CD4-positive, alpha-beta T cell treated with Interleukin-12 subunit alpha and Interleukin-12 subunit beta, for 1 hour (primary cell): ENCODE data around the gene TBL1X.

ENCODE experiments used
- DNase-seq: peaks from one replicate; pipeline ENCODE4 v3.0.0-alpha.2; 2020

Gene TBL1X

GRCh38 chrX:9595174-9595573, 130.3 kb downstream of the TBL1X start:
- no peak for DNase-seq

DNA sequence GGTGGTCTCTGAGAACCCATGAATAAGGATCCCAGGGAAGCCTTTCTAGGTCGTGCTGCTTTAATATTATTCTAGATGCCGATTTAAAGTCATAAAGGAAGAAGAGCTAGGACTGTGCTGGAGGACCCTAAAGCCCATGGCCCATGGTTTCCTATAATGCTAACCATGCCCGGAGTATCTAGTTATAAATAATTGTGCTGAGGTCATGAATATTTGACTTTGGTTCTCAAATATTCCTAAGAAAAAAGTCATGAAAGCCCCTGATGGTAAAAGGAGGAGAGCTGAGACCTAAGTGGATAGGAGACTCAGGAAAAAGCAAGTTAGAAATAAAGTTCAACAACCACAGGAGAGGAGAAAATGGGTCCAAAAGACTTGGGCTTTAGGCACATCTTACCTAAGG, 132.0 kb downstream of the TBL1X start:
- no peak for DNase-seq

- DNase-seq, result no peak
Measured at GRCh38 chrX:9597361-9598035, 132.6 kb downstream of the TBL1X start.

DNA sequence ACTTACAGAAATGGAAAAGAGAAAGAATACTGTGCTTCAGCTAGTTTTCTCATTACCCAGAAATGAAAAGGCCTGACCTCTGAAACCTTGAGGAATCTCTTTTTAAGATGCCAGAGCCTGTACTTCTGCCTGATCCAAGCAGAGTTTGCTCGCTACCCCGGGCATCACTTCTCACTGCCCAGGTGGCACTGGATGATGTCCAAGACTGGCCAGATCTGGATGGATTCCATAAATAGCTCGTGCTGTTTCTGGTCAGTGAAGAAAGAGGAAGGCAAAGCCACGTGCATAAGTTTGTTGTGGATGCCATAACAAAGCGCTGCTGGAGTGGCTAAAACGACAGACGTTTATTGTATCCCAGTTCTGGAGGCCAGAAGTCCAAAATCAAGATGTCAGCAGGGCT, 133.5 kb downstream of the TBL1X start:
- no peak for DNase-seq

DNA sequence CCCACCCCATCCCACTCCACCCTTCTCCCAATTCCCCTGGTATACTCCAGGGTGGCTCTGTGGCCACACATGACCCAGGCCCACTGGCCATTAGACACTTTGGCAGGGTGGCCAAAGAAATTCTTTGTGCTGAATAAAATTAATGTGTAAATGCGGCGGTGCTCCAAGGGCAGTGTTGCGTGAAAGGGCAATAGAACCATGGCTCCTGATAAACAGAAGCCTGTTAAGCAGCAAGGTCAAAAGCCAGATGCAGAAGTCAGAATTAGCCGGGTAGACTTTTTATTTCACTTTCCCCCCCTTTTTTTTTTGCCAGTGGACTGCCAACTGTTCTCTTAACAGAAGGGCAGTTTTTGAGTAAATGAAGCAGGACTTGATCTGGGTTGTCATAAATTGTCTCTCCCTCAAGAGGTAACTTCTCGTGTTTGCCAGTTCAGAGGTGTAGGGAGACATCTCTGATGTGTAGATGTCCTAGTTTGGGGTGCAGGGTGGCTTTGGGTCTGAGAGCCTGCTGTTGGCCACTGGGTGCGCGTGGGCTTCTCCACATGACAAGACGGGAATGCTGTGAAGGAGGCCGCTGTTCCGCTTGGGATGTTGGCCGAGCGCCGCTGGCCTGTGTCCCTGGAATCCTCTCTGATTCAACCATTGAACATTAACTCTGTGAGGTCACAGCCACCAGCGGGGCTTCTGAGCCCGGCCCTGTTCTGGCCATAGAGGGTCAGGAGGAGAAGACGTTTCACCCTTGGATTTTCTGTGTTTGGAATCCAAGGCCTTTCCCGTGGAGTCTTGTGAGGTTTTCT, 139.5 kb downstream of the TBL1X start:
- DNase-seq, result no peak

GRCh38 chrX:9604908-9605306, 140.0 kb downstream of the TBL1X start:
- DNase-seq, result no peak

- DNase-seq, result no peak
Measured at GRCh38 chrX:9605484-9605883, 140.6 kb downstream of the TBL1X start.

- no peak for DNase-seq
Measured at GRCh38 chrX:9606971-9607370, 142.1 kb downstream of the TBL1X start.

DNA sequence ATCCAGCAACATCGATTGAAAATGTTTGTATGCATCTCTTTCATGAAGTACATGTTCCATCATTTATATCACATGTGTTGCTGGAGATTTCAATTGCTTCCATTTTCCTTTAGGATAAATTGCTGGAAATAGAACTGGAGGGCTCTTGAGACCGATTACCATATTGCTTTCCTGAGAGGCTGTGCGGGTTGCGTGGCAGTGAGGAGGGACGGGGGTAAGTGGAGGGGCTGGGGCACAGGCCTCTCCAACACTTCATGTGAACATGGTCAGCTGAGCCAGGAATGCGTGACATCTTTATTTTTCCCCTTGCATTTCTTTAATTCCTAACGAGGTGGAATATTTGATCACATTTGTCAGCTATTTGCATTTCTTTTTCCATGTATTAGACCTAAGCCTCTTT, 144.6 kb downstream of the TBL1X start:
- DNase-seq, result no peak

GRCh38 chrX:9609987-9610386, 145.1 kb downstream of the TBL1X start:
- no peak for DNase-seq

GRCh38 chrX:9610771-9611392, 146.0 kb downstream of the TBL1X start:
- DNase-seq, result no peak

GRCh38 chrX:9611436-9612145, 146.7 kb downstream of the TBL1X start:
- DNase-seq, result no peak

DNA sequence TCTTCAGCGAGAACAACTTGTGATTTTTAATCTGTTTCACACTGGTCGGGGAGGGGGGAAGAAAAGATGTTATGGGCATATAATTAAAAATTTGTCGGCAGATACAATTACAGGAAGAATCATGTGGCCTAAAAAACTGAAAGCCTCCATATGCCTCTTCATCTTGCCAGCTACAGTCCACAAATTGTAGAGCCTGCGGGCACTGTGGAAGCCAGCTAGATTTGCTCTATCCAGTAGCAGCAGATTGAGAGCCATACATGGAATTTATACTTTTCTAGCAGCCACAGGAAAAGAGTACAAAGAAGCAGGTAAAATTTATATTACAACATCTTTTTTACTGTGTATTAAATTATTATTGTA, 147.3 kb downstream of the TBL1X start:
- DNase-seq, result no peak

DNA sequence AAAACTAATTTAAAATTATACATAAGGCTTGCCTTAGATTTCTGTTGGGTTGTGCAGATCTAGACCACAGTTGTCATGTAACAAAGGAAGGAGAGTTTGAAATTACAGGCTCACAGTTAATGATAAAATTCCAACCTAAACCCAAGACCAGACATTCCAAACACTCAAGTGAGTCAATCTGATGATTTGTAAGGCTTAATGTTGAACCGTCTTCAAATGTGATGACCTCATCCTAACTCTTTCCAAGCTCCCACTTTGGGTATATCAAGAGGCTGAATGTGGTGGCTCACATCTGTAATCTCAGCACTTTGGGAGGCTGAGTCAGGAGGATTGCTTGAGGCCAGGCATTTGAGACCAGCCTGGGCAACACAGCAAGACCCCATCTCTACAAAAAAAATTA, 149.2 kb downstream of the TBL1X start:
- no peak for DNase-seq

- no peak for DNase-seq
Measured at GRCh38 chrX:9619133-9619532, 154.3 kb downstream of the TBL1X start.

GRCh38 chrX:9619581-9619980, 154.7 kb downstream of the TBL1X start:
- DNase-seq, result no peak

GRCh38 chrX:9622128-9622527, 157.3 kb downstream of the TBL1X start:
- no peak for DNase-seq

- DNase-seq, result no peak
Measured at GRCh38 chrX:9626379-9626778, 161.5 kb downstream of the TBL1X start.

- no peak for DNase-seq
Measured at GRCh38 chrX:9627922-9628321, 163.1 kb downstream of the TBL1X start.

- no peak for DNase-seq
Measured at GRCh38 chrX:9628779-9629493, 164.1 kb downstream of the TBL1X start.

DNA sequence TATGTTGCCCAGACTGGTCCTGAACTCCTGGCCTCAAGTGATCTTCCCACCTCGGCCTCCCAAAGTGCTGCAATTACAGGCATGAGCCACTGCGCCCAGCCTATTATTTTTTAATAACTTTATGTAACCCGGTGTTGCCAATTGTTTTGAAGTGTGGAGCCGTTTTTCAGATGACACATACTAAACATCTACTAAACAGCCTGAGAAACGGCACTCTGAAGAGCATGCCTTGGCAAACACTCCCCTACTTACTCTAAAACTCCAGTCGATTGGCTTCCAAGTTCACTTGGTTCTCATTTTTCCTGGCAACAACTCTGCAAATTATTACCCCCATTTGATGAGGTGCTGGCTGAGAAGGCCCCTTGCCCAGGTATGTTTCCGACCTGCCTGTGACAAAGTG, 169.7 kb downstream of the TBL1X start:
- DNase-seq, result no peak

GRCh38 chrX:9635368-9635767, 170.5 kb downstream of the TBL1X start:
- no peak for DNase-seq

- no peak for DNase-seq
Measured at GRCh38 chrX:9635803-9636202, 170.9 kb downstream of the TBL1X start.
